Hypothalamus (tissue), 51 donors: ENCODE data around the gene SLC1A2.

ENCODE experiments used
- DNase-seq, 51 donors: peaks; one replicate each; lab custom pipeline; 2025; lab: John Stamatoyannopoulos, UW

Gene SLC1A2

GRCh38 chr11:35334385-35335090 lies 84.8 kb downstream of the SLC1A2 start:
- no peak for DNase-seq

- DNase-seq, result no peak
These were observed 86.8 kb downstream of the SLC1A2 start for GRCh38 chr11:35332524-35332923.

DNA sequence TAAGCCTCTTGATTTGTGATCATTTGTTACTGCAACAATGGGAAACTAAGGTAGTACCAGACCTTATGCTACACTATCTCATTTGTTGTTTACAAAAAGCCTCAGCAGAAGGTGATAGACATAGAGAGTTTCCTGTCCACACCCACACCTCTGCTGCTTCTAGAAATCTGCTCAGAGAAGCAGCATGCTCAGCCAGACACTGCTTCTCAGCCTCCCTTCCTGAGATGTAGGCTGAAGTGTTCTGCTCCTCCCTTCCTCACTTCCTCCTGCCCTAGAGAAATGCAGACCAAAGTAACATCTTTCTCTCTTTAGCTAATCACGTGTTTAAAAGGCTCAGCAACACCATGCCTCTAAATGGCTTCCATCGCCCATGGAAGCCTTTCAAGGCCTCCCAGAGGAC lies 88.4 kb downstream of the SLC1A2 start:
- DNase-seq, result no peak

- no peak for DNase-seq
These were observed 89.0 kb downstream of the SLC1A2 start for GRCh38 chr11:35330156-35330889.

DNA sequence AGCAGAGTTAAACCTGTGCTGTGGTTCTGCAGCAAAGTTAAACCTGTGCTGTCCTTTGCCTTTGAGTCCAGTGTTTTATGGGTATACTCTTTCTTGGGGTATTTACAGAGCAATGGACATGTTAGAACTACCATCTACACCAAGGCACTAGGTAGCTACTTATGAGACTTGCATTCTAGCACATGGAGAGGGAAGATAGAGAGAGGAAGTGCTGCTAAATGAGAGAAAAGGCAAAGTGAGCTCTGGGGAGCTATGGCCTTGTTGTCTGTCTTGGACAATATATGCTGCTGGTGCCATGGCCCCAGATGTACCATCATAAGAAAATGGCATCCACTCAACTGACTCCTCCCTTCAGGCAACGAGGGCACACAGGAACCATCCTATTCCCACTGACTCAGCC lies 91.5 kb downstream of the SLC1A2 start:
- no peak for DNase-seq

DNA sequence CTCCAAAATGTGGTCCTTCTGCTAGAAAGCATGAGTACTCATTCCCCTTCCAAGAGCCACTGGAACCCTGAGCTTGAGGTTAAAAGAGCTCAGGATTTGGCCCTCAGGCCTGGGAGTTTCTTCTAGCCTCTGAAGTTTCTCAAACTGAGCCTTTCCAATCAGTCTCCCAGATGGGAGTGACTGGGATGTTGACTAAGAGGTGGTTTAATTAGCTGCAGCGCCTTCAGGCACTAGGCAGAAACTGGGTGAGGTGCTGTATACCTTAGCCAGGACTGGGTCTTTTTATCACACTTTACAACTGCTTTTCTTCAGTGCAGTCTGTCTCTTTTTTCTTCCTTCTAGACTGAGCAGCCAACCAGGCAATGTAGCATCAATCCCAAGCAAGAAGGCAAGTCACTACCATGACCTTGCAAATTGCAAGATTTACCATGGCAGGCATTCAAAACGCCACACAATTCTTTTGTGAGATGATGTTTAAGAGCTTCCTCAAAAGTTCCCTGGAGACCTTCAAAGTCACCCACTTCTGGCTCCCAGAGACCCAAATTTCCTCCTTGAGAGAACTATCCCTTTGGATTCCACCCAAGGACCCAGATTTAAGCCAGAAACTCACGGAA lies 93.0 kb downstream of the SLC1A2 start:
- DNase-seq, result no peak

- no peak for DNase-seq
These were observed 94.4 kb downstream of the SLC1A2 start for GRCh38 chr11:35324981-35325380.

- DNase-seq, result no peak
These were observed 95.0 kb downstream of the SLC1A2 start for GRCh38 chr11:35324183-35324886.

DNA sequence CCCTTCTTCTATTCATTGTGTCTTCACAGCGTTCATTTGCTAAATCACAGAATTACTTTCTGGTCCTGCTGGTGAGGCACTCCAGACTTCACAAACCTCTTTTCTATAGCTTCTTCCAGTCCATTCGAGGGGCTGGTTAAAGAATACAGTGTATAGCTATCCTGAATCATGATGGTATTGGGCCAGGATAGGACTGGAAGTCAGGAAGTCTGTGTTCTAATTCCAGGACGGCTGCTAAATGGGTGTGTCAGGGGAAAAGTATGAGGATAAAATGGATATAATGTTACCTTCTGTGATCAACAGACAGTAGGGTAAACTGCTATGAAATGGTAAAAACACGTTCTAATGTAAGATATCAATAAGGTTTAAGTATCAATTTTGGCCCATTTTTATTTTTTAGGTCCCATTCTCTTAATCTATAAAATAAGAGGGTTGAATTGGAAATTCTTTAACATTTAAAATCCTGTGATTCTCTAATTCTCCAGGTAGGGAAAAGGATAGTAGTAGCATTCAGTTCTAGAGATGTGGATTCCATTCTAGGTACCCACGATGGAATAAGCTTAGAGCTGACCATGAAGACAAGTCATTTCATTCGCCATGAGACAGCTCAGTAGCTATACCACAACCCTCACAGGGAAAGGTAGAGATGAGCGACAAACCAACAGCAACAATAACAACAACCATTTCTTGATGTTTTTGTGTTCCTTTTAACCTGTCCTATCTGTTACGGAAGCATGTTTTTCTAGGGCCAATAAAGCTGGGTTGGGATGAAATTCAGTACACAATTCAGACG lies 96.1 kb downstream of the SLC1A2 start:
- no peak for DNase-seq

GRCh38 chr11:35322318-35322979 lies 96.9 kb downstream of the SLC1A2 start:
- DNase-seq, result no peak

DNA sequence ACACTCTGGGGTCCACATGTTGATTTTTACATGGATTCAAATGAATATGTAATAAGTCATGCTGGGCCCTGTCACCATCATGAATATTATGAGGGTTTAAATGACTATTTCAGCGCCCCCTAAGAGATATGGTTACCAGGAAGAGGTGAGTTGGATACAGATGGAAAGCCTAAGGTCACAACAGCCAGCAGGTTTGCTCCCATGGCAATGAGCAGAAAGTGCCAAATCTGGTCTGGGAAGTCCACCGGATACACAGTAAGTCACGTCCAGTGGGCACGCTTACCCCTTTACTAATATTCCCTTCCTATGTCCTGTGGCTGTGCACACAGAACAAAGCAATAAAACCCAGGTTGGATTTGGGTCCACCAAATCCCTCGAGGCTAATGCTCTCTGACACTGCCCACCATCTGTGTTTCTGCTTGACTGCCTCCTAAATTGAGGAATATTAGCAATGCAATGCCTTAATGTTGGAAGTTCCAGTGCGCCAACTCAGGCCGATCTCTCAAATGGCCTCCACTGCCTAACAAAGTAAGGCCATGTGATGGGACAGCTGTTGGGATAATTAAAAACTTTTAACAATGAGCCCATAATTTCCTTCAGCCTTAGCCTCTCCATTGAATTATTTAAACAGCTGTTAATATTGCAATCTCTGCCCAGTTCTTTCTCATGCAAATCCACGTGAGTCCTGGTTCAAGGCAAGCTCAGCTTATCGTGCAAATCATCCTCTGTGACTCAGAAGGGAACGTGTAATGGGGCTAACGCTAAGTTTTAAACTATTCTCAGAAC lies 97.6 kb downstream of the SLC1A2 start:
- DNase-seq, result no peak

DNA sequence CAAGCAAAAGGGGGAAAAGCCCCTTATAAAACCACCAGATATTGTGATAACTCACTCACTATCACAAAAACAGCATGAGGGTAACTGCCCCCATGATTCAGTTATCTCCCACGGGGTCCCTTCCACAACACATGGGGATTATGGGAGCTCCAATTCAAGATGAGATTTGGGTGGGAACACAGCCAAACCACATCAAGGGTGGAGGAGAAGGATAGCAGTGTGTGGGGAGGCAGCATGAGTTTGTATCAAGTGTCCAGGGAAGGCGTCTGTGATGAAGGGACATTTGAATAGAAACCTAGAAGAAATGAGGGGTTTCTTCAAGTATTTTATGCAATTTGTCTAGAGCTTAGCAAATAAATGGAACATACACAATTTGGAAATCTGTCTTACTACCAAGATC lies 98.2 kb downstream of the SLC1A2 start:
- DNase-seq, result no peak

DNA sequence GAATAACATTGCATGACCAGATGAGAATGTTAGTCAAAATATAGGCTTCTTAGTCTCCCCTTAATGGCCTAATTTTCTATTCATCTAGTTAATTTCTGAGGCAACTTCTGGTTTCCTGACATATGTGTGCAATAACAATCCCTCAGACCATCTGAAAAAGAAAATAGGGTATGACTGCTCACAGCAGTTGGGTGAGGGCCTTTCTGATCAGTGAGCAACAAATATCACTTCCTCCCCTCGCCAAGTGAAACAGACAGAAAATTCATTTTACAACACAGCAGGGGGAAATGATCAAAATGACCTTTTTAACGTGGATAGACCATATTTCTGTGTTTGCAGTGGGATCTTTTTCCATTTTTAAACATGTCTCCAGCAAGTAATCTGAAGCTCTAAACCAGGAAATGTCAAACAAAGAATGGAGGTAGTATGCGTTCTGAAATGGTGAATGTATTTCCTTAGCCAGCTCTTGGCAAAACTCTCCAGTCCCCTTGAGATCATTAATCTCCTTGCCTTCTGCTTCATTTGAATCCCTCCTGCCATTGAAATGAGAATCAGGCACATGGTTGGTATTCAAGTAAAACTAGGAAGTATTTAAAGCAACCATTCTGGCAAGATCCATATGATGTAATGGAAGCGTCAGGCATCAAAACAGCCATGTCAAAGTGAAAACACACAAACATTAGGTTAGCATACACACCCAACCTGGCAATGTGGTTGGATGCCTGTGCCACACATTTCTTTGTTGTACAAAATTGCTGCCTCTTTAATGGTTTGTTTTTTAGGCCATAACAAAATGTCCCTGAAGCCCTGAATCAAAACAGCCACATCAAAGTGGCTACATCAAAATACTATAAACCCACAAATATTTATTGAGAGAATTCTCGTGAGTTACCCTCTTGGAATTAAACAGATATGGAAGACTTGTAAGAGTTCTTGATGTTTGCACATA lies 100.1 kb downstream of the SLC1A2 start:
- no peak for DNase-seq

- DNase-seq, result no peak
These were observed 101.0 kb downstream of the SLC1A2 start for GRCh38 chr11:35318309-35318708.

DNA sequence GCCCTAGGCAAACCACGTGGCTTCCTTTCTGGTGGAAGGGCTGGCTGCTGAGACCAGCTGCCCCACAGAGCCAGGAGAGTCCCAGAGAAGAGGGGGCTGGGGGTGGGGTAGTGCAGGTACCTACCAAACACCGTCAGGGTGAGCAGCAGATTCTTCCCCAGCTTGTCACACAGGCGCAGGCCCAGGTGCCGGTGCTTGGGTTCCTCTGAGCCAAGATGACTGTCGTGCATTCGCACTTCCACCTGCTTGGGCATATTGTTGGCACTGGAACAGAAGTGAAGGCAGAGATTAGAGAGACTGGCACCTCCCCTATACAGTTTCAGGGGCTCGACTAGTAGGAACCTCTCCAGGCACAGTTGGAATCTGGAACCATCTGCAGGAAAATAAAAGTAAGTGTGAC lies 102.1 kb downstream of the SLC1A2 start:
- no peak for DNase-seq

DNA sequence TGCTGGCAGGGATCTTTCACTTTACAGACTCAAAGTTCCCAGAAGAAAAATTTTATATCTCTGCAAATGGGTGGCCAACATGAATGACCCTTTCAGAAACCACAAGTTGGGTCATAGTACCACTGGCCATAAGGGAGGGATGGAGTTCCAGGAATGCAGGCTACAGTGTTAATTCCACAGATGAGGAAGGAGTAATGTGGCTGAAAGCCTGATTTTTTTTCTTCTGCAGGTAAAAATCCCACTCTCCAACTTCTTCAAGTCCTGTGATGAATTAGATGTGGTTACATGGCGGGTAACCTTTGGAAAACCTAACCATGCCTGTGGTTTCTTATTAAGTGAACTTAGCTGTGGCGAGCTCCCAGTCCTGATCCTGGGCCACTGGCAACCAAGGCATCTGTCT lies 103.2 kb downstream of the SLC1A2 start:
- no peak for DNase-seq

DNA sequence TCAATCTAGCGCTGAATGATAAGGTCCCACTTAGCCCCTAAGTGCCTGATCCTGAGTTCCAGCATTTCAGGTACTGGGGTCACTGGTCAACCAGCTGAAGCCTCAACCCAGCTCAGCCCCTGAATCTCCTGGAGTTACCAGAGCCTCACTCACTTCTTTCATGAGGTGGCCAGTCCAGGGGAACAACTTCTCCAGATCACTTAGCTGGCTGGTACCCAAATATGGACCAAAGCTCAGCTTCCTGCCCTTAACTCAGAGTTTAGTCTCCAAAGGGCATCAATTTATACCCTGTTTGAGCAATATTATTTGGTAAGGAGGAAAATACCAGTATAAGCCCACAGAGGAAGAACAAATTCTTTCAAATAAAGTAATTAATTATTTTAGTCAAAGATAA lies 105.6 kb downstream of the SLC1A2 start:
- no peak for DNase-seq
